DMS 273 treated with DMSO at 0.1 percent for 48 hours (cell line): ENCODE measurements around the gene GCA.

ENCODE experiments used
- DNase-seq: peaks from one replicate; lab custom pipeline; 2025; lab: John Stamatoyannopoulos, UW

Gene GCA

GRCh38 chr2:162343824-162344616 lies at the start of gene GCA:
Gene GCA, plus strand, starts transcription at chr2:162344132. Its CDS starts 117 bp downstream, at chr2:162344249.
- DNase-seq, result peak; percentile 86

GRCh38 chr2:162295009-162295408 lies 48.9 kb upstream of the GCA start:
- no peak for DNase-seq

- peak; percentile 32 for DNase-seq
These were observed 45.9 kb upstream of the GCA start for GRCh38 chr2:162297925-162298552.

GRCh38 chr2:162298669-162299335 lies 45.1 kb upstream of the GCA start:
- DNase-seq, result no peak

- DNase-seq, result no peak
These were observed 43.7 kb upstream of the GCA start for GRCh38 chr2:162300266-162300665.

- DNase-seq, result peak; percentile 65
These were observed 42.7 kb upstream of the GCA start for GRCh38 chr2:162301151-162301804.

- DNase-seq, result no peak
These were observed 42.1 kb upstream of the GCA start for GRCh38 chr2:162301877-162302276.

GRCh38 chr2:162305901-162306300 lies 38.0 kb upstream of the GCA start:
- DNase-seq, result no peak

- DNase-seq, result no peak
These were observed 35.0 kb upstream of the GCA start for GRCh38 chr2:162308747-162309503.

GRCh38 chr2:162312853-162313252 lies 31.1 kb upstream of the GCA start:
- DNase-seq, result no peak

GRCh38 chr2:162315938-162316337 lies 28.0 kb upstream of the GCA start:
- no peak for DNase-seq

GRCh38 chr2:162316590-162316989 lies 27.3 kb upstream of the GCA start:
- DNase-seq, result no peak

GRCh38 chr2:162317058-162317742 lies 26.7 kb upstream of the GCA start:
- no peak for DNase-seq

- DNase-seq, result no peak
These were observed 26.0 kb upstream of the GCA start for GRCh38 chr2:162317861-162318327.

- peak; percentile 73 for DNase-seq
These were observed 25.4 kb upstream of the GCA start, which contains the start of gene IFIH1 for GRCh38 chr2:162318328-162319180. Gene IFIH1, minus strand, starts transcription at chr2:162318684. Its CDS starts 377 bp downstream, at chr2:162318307.

GRCh38 chr2:162320864-162321517 lies 22.9 kb upstream of the GCA start:
- no peak for DNase-seq

- no peak for DNase-seq
These were observed 19.0 kb upstream of the GCA start for GRCh38 chr2:162324953-162325352.

- DNase-seq, result no peak
These were observed 16.7 kb upstream of the GCA start for GRCh38 chr2:162327134-162327769.

GRCh38 chr2:162327806-162328205 lies 16.1 kb upstream of the GCA start:
- DNase-seq, result no peak
